ENCODE results near the gene TPP1. TPM values are rescaled to one million over a fixed set of nuclear protein-coding genes. Genes with fewer than 3 reads are reported as not detected.

The TPP1 gene
- polyA plus RNA-seq, 1 donor from 2014 or later: 163 TPM

DNA sequence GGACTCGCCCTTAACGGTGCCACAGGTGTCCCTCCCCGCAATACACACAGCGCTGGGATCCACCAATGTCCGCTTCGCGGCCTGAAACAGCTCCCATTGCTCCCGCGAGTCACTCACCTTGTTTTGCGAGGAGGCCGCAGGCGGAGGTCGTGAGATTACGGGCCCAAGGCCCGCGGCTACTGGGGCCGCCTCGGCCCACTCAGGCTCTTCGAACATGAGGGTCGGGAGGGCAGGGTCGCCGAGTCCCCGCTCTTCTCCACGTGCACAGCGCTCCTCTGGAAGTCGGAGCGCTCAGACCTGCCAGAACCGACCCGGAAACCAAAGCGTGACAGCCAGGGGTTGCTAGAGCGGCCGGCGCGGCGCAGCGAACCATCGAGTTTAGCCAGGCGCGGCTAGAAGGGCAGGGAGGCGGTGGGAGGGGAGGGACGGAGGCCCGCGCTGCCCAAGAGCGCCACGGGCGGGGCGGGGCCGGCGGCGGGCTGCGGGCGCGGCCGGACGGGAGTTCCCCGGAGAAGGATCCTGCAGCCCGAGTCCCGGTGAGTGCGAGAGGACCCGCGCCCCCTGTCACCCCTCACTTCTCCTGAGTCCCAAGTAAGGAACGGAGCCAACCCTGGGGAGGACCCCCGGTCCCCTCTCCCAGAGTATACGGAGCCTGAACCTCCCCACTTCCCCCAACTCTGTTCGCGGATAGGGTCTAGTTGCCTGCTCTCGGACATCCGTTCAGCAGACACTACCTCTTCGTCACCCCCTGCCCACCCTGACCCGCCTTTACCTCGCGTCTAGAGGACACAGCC lies 15.7 kb downstream of the TPP1 start, which contains the start of the genes ILK and RRP8:
ILK (plus strand) TSS at position 488 of the 794 bp plus-strand sequence. CDS start 498 bp downstream, outside the sequence.
RRP8 (minus strand) TSS at position 330 of the 794 bp plus-strand sequence; CDS start at position 216, 114 bp downstream.
- no peak within 1 kb of the TSS for H3K27ac Mint-ChIP-seq
- H3K27me3 Mint-ChIP-seq: no peaks in the 10 kb centered on the region
- H3K4me1 Mint-ChIP-seq: peaks cover 15 to 25% (median 23%) of the 10 kb centered on the region in 3 donors
- no peaks in the 10 kb centered on the region for H3K9me3 Mint-ChIP-seq
- no peak within 1 kb of the TSS for H3K4me3 Mint-ChIP-seq
- no peaks in the 10 kb centered on the region for H3K36me3 Mint-ChIP-seq

DNA sequence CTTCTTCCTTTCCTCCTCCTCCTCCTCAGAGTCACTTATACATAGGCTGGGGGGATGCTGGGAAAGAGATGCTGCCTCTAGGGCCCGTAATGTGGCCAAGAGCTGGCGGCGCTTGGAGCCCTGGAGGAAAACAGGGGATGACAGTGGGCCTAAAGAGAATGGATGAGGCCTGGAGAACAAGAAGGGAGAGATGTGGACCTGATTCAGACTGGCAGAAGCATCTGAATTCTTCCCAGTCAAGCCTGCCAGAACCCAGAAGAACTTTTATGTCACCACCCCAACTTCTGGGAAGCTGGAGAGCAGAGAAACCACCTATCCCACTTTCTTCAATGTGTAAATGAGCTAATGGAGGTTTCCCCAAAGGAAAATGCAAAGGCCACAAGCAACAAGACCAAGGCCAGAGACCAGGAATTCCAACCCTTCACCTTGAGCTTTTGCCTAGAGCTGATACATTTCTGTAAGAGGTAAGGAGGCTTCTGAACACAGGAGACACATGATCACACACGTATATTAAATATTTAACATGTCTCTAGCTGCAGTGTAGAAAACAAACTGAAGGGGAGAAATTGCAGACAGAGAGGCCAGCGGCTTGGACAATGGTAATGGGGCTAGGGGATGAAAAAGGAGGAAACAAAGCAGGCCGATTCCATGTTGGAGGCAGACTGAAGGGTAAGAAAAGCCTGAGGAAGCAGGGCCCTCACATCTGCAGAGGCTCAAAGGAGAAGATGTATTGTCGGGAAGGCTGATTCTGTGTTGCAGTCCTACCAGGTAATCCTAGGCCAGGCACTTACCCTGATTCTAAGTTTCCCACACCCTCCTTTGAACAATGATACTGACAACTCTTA lies 16.9 kb downstream of the TPP1 start:
- no peaks in the 10 kb centered on the region for H3K27me3 Mint-ChIP-seq
- H3K9me3 Mint-ChIP-seq: no peaks in the 10 kb centered on the region
- H3K4me1 Mint-ChIP-seq: peaks cover 14 to 24% (median 19%) of the 10 kb centered on the region in 3 donors
- H3K4me3 Mint-ChIP-seq: peak overlapping the region in 1 of 4 donors; percentile 49
- peak overlapping the region in 1 of 3 donors; percentile 28 for H3K27ac Mint-ChIP-seq
- peaks cover 1% of the 10 kb centered on the region for H3K36me3 Mint-ChIP-seq

DNA sequence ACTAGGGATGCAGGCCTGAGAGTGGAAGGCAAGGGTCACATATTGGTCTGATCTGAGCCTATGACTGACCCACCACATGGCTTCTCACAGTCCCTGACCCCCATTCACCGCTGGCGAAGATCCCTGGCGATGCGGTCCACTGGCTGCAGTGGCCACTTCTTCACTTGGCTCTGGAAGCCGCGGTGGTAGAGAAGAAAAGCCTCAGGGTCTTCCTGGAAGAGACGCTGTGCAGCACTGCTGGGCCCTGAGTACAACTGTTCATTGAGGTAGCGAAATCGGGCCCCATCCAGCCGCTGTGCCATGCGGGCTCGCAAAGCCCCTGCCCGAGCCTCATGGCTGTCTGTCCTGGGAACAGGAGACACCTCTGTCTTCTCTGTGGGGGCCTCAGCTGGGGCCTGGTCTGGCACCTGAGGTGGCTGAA lies 18.2 kb downstream of the TPP1 start:
- no peak overlapping the region for H3K4me3 Mint-ChIP-seq
- no peaks in the 10 kb centered on the region for H3K9me3 Mint-ChIP-seq
- H3K4me1 Mint-ChIP-seq: peaks cover 5 to 14% (median 11%) of the 10 kb centered on the region in 3 donors
- no peak overlapping the region for H3K27ac Mint-ChIP-seq
- peaks cover 4% of the 10 kb centered on the region for H3K36me3 Mint-ChIP-seq
- no peaks in the 10 kb centered on the region for H3K27me3 Mint-ChIP-seq

DNA sequence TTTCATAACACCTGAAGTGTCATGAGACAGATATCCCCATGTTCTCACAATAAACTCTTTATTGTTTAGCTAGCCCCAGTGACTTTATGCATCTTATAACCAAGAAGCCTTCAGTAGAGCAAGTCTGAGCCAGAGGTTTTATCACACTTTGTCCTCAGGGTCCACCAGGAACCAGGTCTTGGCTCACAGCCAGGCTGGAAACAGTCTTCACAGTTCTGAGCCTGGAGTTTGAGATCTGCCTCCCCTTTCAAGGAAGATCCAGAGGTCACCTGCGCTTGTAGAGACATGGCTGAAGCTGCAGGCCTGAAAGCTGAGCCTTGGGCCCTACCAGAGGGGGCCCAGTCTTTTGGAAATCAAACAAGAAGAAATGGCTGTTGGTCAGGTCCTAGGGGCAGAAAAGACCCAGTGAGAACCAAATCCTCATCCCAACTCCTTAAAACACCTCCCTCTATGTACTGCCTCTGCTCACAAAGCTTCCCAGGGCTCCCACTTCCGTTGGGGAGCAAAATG lies 19.3 kb downstream of the TPP1 start:
- H3K4me1 Mint-ChIP-seq: peaks cover 3 to 12% (median 8%) of the 10 kb centered on the region in 3 donors
- H3K9me3 Mint-ChIP-seq: no peaks in the 10 kb centered on the region
- H3K27ac Mint-ChIP-seq: no peak overlapping the region
- H3K27me3 Mint-ChIP-seq: no peaks in the 10 kb centered on the region
- peak overlapping the region in 1 of 4 donors; percentile 51 for H3K4me3 Mint-ChIP-seq
- peaks cover 4% of the 10 kb centered on the region for H3K36me3 Mint-ChIP-seq

DNA sequence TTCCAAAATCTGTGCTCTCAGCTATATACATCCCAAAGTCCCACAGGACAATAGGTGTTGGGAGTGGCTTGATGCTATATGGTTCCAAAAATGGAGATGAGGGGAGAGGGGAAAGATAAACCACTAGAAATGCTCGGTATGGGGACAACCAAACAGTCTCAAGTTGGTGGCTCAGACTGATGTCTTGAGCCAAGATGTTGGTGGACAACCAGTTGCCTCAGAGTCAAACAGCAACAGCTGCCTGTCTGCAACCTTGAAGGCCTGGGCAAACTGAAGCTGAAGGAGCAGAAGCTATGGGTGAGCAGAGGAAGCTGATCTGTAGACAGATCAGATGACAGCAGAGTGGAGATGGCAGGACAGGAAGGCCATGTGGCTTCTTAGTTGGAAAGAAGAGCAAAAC lies 19.8 kb downstream of the TPP1 start:
- Mint-ChIP-seq H3K27me3 (no peaks in the 10 kb centered on the region), H3K27ac (no peak overlapping the region), H3K4me1 (peaks cover 6 to 12% (median 8%) of the 10 kb centered on the region in 3 donors), H3K4me3 (peak overlapping the region in 1 of 4 donors; percentile 51), H3K9me3 (no peaks in the 10 kb centered on the region), H3K36me3 (peaks cover 5% of the 10 kb centered on the region)

DNA sequence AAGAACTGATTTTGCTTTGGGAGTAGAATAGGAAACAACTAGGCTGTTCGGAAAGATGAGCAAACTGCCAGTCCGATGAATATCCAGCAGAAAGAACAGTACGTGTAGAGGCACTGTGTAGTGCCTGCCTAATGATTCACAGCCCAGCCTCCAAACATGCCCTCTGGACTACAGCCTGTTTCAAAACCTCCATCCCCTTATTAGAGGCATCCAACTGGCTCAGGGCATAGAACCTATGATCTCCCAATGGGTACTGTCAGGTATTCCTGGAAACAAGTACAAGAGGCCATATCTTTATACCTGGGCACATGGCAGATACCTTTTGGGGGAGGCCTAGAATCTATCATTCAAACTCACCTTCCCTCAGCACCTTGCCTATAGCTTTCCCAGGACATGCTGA lies 20.7 kb downstream of the TPP1 start:
- Mint-ChIP-seq H3K27ac (no peak overlapping the region), H3K36me3 (peaks cover 9% of the 10 kb centered on the region)

DNA sequence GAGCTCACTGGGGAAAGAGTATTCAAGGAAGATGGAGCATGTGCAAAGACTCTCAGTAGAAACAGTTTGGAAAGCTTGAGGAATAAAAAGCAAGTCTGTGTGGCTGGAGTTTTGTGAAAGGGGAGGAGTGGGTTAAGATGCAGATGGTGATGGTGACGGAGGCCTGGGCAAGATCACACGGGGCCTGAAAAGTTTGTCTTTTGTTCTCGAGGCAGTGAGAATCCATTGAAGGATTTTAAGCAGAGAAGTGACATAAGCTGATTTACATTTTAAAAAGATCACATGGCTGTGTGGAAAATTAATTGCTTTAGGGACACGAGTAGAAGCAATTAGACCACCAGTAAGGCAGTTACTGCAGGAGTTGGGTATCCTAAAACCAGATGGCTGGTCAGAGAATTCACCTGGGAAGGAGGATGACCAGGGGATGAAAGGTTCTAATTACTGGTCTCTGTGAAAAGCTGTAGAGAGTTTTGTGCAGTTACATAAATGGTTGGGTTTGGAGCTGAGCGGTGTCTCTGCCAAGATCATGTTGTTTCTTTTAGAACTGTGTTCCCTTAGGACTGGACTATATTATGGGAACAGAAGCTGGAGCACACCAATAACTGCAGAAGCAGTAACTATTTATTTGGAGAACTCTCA lies 22.9 kb downstream of the TPP1 start:
- Mint-ChIP-seq H3K27me3 (no peaks in the 10 kb centered on the region), H3K4me1 (peaks cover 6 to 8% (median 7%) of the 10 kb centered on the region in 3 donors), H3K9me3 (no peaks in the 10 kb centered on the region), H3K4me3 (peak overlapping the region in 1 of 4 donors; percentile 44), H3K36me3 (peaks cover 12% of the 10 kb centered on the region), H3K27ac (no peak overlapping the region)

More for the DNA sequence above, 20.7 kb downstream of the TPP1 start:
- Mint-ChIP-seq H3K4me1 (peaks cover 6 to 12% (median 8%) of the 10 kb centered on the region in 3 donors), H3K27me3 (no peaks in the 10 kb centered on the region), H3K9me3 (no peaks in the 10 kb centered on the region), H3K4me3 (peak overlapping the region in 1 of 4 donors; percentile 51)

DNA sequence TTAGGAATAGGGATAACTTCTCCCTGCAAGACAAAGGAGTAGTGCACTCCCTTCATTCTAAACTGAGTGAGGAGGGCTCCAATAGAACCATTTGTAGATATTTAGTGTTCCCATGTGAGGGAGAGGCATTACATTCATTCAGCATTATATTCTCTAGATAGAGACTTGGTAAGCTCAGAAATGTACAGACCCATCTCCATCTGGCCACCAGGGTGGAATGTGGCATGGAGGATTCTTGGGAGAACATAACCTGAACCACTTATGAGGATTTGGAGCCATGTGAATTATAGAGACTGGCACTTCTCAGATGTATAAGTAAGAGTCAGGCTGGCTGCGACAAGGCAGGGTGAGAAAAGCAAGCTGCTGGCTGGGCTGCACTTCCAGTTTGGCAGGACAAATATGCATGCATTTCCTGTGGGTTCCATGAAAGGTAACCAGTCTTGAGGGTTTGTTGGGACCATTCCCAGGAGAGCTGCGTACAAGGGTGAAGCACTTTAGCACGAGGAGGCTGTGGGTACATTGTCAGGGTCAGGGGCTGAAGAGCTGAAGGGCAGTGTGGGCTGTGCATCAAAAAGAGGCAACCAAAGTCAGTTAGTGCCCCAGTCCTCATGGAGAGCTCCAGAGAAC lies 25.0 kb downstream of the TPP1 start:
- H3K27me3 Mint-ChIP-seq: no peaks in the 10 kb centered on the region
- H3K36me3 Mint-ChIP-seq: peaks cover 15% of the 10 kb centered on the region
- peaks cover 5 to 6% (median 6%) of the 10 kb centered on the region in 3 donors for H3K4me1 Mint-ChIP-seq
- no peak overlapping the region for H3K27ac Mint-ChIP-seq
- no peak overlapping the region for H3K4me3 Mint-ChIP-seq
- no peaks in the 10 kb centered on the region for H3K9me3 Mint-ChIP-seq

DNA sequence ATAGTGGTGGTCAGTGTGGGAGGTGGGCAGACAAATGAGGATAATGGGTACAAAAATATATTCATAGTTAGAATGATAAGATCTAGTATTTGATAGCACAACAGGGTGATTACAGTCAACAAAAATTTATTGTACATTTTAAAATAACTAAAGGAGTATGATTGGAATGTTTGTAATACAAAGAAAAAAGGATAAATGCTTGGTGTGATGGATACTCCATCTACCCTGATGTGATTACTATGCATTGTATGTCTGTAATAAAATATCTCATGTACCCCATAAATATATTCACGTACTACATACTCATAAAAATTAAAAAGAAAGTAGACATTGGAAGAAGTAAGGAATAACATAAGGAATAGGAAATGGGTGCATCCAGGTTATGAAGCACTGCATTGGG lies 31.2 kb downstream of the TPP1 start:
- peaks cover 0 to 4% (median 0%) of the 10 kb centered on the region in 3 donors for H3K4me1 Mint-ChIP-seq
- H3K9me3 Mint-ChIP-seq: peaks cover 2 to 16% (median 7%) of the 10 kb centered on the region in 3 donors
- no peak overlapping the region for H3K4me3 Mint-ChIP-seq
- H3K27me3 Mint-ChIP-seq: no peaks in the 10 kb centered on the region
- no peak overlapping the region for H3K27ac Mint-ChIP-seq
- peaks cover 7% of the 10 kb centered on the region for H3K36me3 Mint-ChIP-seq

DNA sequence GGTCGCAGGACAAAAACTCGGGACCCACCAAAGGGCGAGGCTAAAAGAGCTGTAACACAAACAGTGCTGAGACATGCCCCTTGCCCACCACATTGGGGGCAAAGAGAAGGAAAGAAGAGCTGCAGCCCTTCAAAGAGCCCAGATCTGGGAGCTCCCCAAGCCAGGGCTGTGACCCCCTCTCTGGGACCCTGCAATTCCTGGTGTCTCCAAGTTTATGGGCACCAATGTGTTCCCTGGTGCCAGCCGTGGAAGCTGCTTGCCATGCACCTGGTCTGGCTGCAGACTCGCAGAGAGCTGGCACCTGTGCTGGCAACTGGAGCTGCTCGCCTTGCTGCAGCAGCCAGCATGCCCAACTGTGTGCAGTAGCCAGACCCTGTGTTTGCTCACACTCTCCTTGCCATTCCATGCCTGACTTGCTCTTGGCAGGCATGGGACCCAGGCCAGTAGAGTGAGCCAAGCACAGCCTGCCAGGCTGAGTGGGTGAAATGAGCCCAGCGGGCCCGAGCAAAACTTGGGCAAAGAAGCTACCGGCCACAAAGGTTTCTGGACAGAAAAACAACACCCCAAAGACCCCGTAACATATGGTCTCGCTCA lies 31.8 kb downstream of the TPP1 start:
- peaks cover 0 to 5% (median 0%) of the 10 kb centered on the region in 3 donors for H3K4me1 Mint-ChIP-seq
- no peak overlapping the region for H3K27ac Mint-ChIP-seq
- peaks cover 7% of the 10 kb centered on the region for H3K36me3 Mint-ChIP-seq
- H3K4me3 Mint-ChIP-seq: no peak overlapping the region
- no peaks in the 10 kb centered on the region for H3K27me3 Mint-ChIP-seq
- peaks cover 2 to 20% (median 7%) of the 10 kb centered on the region in 3 donors for H3K9me3 Mint-ChIP-seq

DNA sequence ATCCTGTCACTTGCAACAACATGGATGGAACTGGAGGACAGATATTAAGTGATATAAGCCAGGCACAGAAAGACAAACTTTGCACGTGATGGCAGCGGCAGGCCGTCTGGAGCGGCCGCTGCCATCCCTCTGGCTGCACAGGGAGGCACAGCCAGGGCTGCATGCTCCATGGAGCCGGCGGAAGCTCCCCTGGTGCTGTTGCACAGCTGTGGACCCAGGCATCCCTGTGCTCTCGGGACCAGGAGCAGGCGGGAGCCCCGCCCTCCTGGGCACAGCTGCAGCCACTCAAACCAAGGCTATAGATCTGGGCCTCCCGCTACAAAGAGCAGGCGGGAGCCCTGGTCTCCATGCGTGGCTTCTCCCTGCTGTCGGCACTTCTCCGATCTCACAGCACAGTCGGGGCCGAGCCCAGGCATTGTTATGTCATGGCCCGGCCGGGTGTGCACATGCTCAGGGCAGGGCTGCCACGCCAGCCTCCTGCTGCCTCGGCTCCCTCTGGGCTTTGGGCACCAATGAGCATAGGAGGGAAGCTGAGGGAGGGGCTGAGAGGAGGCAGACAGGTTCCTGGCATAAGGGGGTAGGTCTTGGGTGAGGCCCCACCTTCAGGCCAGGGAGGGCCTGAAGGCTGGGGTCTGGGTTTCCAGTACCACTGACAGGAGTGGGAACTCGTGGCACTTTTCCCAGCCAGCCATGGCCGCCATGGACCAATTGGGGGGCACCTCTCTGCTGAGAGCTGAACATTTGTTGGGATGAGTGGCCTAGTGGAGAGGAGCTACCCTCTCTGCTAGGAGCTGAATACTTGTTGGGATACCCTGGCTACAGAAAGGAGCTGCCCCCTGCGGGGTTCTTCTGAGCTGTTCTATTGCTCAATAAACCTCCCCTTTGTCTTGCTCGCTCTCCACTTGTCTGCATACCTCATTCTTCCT lies 32.5 kb downstream of the TPP1 start:
- H3K4me3 Mint-ChIP-seq: no peak overlapping the region
- H3K27ac Mint-ChIP-seq: peak overlapping the region in 1 of 3 donors; percentile 15
- H3K9me3 Mint-ChIP-seq: peaks cover 2 to 20% (median 7%) of the 10 kb centered on the region in 3 donors
- peaks cover 7% of the 10 kb centered on the region for H3K36me3 Mint-ChIP-seq
- no peaks in the 10 kb centered on the region for H3K27me3 Mint-ChIP-seq
- peaks cover 0 to 2% (median 0%) of the 10 kb centered on the region in 3 donors for H3K4me1 Mint-ChIP-seq

DNA sequence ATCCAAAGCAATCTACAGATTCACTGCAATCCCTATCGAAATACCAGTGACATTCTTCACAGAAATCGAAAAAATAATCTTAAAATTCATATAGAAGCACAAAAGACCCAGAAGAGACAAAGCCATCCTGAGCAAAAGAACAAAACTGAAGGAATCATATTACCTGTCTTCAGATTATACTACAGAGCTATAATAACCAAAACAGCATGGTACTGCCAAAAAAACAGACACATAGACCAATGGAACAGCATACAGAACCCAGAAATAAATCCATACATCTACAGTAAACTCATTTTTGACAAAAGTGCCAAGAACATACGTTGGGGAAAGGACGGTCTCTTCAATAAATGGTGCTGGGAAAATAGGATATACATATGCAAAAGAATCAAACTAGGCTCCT lies 34.7 kb downstream of the TPP1 start:
- H3K9me3 Mint-ChIP-seq: peaks cover 2 to 20% (median 7%) of the 10 kb centered on the region in 3 donors
- H3K27me3 Mint-ChIP-seq: no peaks in the 10 kb centered on the region
- peaks cover 0 to 2% (median 0%) of the 10 kb centered on the region in 3 donors for H3K4me1 Mint-ChIP-seq
- peaks cover 5% of the 10 kb centered on the region for H3K36me3 Mint-ChIP-seq
- no peak overlapping the region for H3K4me3 Mint-ChIP-seq
- H3K27ac Mint-ChIP-seq: no peak overlapping the region

DNA sequence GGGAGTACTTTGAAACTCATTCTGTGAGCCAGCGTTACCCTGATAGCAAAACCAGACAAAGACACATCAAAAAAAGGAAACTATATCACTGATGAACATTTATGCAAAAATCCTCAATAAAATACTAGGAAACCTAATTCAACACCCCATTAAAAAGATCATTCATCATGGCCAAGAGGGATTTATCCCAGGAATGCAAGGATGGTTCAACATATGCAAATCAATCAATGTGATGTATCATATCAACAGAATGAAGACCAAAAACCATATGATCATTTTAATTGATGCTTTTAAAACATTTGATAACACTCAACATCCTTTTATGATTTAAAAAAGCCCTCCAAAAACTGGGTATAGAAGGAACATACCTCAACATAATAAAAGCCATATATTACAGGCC lies 35.6 kb downstream of the TPP1 start:
- Mint-ChIP-seq H3K4me1 (peaks cover 0 to 2% (median 0%) of the 10 kb centered on the region in 3 donors), H3K27me3 (no peaks in the 10 kb centered on the region), H3K9me3 (peaks cover 2 to 20% (median 7%) of the 10 kb centered on the region in 3 donors), H3K36me3 (peaks cover 5% of the 10 kb centered on the region), H3K27ac (no peak overlapping the region), H3K4me3 (no peak overlapping the region)

Measured in IgD-negative memory B cell (primary cell).